HG02763 (cell line): ENCODE measurements around the gene EBLN2.

Experiments
- ATAC-seq: cut with Tn5 transposase; IDR thresholded peaks from one replicate; pipeline ENCODE4 v1.9.1; 2021; ENCODE audit warnings: mild to moderate bottlenecking, moderate library complexity; ENCODE audit not compliant: unreplicated experiment

The EBLN2 gene

GRCh38 chr3:73100741-73101559 is 39.5 kb downstream of the EBLN2 start:
- peak; percentile 85 for ATAC-seq

DNA sequence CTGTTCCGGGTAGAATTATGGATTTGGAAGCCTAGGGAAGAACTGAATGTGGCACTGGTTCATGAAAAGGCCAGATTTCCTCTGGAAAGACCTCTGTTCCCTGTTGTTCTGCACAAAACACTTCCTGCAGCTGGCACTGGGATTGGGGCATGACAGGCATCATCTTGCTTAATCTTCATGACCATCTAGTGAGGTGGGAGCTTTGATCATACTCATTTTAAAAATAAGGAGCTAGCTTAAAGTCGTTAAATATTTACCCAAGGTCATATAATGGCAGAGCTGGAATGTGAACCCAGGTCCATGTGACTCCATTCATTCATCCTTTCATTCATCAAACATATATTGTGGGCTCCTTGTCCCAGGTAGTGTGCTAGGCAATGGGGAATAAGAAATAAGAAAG is 40.4 kb downstream of the EBLN2 start:
- ATAC-seq, result no peak

- ATAC-seq, result no peak
Observed at GRCh38 chr3:73107215-73107614, 45.8 kb downstream of the EBLN2 start.

DNA sequence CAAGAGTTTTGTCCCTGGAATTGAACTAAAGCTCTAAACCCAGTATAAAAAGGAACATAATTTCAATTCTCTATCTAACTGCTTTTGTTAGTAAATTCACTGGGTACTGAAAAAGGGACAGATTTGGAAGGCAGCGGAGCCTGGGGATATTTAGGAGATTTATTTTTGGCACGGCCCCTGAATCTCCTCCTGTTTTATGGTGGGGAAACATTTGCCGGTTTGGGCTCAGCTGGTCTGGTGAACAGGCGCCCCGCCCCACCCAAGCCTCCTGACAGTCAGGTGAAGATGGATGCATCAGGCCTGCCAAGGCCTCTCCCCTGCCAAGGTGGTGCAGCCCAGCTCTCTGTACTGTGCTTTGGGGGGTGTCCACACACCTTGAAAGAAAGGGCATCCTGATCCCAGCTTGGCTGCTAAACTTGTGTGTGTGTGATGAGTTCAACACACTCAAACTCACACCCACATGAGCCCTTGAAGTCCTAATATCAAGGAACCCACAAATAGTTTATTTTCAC is 46.3 kb downstream of the EBLN2 start:
- ATAC-seq, result no peak

- no peak for ATAC-seq
Observed at GRCh38 chr3:73108750-73109149, 47.3 kb downstream of the EBLN2 start.

DNA sequence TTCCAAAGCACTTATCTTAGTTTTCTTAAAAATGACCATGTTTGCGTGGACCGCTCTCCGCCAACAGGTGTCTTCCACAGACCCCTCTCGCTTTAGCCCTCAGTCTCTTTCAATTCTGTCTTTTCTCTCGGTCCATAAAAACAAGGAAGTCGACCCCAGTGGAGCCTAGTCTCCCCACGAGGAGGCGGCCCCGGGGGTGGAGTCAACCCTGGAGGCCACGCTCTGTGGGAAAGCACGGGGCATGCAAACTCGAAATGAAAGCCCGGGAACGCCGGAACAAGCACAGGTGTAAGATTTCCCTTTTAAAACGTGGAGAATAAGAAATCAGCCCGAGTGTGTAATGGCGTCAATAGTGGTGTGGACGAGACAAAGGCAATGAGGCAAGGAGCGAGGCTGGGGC is 49.1 kb downstream of the EBLN2 start:
- no peak for ATAC-seq
